Stimulated activated CD4-positive, alpha-beta T cell treated with anti-CD3 and anti-CD28 coated beads, Interleukin-1b, Interleukin-23, amount 100 ng/mL, for 1 hour (primary cell): ENCODE measurements around the gene EPS8.
"Not testable (repeated sequence)": the region's sequence is repeated elsewhere in the genome, so short reads cannot be mapped to it uniquely, and the experiment has no call there.

Experiments used
- DNase-seq, 2 donors: peaks; one replicate each; pipeline ENCODE4 v3.0.0-alpha.2; 2020; ENCODE audit warnings: low read depth in 2 of 2

EPS8 gene

DNA sequence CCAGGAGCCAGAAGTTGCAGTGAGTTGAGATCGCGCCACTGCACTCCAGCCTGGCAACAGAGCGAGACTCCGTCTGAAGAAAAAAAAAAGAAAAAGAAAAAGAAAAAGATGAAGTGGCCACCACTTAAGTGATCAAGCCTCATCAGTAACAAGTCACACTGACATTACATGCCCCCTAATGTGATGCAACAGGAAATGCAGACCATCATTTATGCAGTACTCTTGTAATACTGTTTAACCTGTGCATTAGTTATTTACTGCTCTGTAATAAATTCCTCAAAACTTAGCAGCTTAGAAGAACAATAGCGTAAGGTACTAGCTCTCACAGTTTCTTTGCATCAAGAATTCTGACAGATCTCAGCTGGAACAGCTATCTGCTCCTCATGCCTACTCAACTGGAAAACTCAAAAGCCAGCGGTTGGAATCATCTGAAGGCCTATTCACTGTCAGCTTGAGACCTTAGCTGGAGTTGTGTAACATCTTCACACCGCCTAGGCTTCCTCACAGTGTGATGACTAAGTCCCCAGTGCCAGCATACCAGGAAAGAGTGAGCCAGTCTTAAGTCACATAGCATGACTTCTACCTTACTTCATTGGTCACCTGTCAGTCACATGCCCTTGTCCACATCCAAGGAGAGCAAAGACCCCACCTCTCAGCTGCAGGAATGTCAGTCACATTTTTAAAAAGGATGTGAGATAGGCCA lies 31.5 kb downstream of the EPS8 start:
- DNase-seq, result no peak

DNA sequence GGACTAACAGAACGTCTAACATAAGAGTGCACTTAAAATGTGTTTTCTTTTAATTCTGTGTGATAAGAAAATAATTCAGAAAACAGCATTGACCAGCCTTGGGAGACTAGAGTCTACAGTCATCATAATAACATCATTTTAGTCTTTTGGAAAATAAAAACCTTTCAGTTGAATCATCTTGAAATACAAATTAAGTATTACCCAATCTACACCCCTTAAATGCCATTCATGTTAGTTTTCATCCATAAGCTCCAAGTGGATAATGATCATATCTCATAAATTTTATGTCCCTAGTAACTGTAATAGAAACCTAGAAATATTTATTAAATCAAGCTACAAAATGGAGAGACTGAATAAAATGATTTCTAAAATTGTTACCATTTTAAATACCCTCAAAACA lies 32.4 kb downstream of the EPS8 start:
- DNase-seq, result no peak

- DNase-seq, result no peak
Observed at GRCh38 chr12:15754233-15754632, 35.0 kb downstream of the EPS8 start.

GRCh38 chr12:15752785-15753184 lies 36.4 kb downstream of the EPS8 start:
- no peak for DNase-seq

DNA sequence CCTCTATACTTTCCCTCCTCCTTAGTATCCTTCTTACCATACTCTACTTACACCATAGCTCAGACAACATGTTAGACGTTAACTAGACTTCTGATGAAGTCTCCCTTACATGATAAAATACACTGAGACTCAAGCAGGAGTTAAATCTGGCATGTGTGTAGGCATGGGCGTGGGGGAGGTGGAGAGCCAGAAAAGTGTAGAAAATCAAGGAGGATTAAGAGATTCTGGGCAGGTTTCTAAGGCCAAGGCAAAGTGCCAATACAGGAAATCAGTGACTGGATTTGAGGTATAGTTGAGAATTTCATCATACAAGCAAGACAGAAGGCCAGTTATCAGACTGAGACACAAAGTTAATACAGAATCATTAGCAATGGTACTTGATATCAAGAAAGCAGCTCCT lies 37.4 kb downstream of the EPS8 start:
- DNase-seq, result no peak

DNA sequence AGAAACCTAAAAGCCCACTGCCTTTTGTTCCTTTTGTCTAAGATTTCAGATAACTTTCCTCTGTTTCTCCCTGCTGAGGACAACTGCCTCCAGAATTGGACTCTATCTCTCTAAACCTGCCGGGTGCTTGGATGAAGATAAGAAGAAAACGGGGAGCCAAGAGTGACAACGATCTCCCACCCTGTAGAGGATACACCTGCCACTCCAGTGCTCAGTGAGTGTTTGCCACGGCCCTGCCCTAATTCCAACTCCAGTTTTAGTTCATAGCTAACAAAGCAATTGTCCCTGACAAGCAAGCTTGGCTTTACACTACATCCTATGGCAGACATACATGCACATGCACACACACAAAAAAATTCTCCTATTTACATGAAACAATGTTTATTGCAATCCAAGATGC lies 39.3 kb downstream of the EPS8 start:
- DNase-seq, result no peak

DNA sequence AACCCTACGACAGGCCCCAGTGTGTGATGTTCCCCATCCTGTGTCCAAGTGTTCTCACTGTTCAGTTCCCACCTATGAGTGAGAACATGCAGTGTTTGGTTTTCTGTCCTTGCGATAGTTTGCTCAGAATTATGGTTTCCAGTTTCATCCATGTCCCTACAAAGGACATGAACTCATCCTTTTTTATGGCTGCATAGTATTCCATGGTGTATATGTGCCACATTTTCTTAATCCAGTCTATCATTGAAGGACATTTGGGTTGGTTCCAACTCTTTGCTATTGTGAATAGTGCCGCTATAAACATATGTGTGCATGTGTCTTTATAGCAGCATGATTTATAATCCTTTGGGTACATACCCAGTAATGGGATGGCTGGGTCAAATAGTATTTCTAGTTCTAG lies 47.3 kb downstream of the EPS8 start:
- not testable (repeated sequence) for DNase-seq

- no peak for DNase-seq
Observed at GRCh38 chr12:15741082-15741481, 48.1 kb downstream of the EPS8 start.

- DNase-seq, result not testable (repeated sequence)
Observed at GRCh38 chr12:15740389-15740788, 48.8 kb downstream of the EPS8 start.

- no peak for DNase-seq
Observed at GRCh38 chr12:15738438-15739015, 50.7 kb downstream of the EPS8 start.

GRCh38 chr12:15735837-15736615 lies 53.2 kb downstream of the EPS8 start:
- no peak for DNase-seq

DNA sequence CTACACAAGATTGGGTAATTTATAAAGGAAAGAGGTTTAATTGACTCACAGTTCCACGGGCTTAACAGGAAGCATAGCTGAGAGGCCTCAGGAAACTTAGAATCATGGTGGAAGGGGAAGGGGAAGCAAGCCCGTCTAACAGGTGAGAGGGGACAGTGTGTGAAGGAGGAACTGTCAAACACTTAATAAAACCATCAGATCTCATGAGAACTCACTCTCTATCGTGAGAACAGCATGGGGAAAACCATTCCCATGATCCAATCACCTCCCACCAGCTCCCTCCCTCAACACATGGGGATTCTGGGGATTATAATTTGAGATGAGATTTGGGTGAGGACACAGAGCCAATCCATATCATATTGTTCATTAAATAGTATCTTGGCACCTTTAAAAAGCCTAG lies 56.1 kb downstream of the EPS8 start:
- no peak for DNase-seq

- no peak for DNase-seq
Observed at GRCh38 chr12:15732341-15733061, 56.7 kb downstream of the EPS8 start.

GRCh38 chr12:15731940-15732339 lies 57.2 kb downstream of the EPS8 start:
- no peak for DNase-seq

- no peak for DNase-seq
Observed at GRCh38 chr12:15729097-15729496, 60.1 kb downstream of the EPS8 start.

GRCh38 chr12:15728118-15728598 lies 61.0 kb downstream of the EPS8 start:
- DNase-seq, result no peak

DNA sequence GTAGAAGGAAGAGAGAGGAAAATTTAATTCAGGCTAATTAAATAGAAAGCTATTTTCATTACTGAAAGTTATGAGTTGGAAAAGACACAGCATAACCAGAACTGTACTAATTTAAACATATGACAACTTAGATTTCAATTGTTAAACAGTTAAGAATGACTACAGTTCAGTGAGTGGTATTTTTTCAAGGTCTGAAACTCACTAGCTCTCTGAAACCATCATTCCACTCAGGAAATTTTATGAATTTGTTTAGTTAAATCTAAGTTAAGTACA lies 62.4 kb downstream of the EPS8 start:
- no peak for DNase-seq

DNA sequence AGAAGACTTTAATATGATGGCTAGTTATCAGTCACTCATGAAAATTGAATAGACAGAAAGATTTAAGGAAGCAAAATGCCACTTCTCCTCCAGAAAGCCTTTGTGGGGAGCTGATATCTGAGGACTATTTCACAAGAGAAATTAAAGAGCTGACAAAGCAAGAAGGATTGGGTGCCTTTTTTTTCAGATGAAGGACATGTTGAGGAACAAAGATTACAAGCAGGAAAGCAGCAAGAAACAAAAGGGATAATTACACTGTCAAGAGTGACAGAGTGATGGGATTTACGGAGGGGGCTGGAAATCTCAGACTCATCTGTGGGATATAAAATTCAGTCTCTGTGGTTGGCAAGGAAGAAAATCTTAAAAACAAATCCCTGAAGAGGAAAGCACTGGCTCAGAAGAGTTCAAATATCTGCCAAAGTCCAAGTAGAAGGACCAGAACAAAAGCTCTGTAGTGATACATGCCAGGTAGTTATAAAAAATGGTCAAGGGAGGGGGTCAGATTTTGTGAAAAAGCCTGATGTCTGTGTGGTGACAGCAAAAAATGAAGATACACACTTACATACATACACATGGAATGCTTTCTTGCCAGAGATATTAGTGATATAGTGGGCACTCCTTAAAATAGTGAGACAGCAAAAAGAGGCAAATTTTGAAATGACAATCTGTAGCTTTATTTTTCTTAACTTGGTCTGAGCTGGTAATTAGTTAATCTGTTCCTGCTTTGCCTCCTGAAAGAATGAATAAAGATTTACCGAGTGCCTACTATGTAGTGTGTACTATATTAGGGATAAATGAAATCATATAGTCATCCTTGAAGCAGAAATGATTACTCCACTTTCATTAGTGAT lies 62.9 kb downstream of the EPS8 start:
- no peak for DNase-seq

DNA sequence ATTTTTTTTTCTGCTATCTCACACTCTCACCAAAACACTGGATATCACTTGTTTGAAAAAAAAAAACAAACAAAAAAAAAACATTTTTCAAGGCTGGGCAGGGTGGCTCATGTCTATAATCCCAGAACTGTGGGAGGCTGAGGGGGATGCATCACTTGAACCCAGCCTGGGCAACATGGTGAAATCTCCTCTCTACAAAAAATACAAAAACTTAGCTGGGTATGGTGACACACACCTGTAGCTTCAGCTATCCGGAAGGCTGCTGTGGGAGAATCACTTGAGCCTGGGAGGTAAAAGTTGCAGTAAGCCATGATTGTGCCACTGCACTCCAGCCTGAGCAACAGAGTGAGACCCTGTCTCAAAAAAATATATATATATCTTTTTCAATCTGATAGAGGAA lies 66.2 kb downstream of the EPS8 start:
- no peak for DNase-seq

DNA sequence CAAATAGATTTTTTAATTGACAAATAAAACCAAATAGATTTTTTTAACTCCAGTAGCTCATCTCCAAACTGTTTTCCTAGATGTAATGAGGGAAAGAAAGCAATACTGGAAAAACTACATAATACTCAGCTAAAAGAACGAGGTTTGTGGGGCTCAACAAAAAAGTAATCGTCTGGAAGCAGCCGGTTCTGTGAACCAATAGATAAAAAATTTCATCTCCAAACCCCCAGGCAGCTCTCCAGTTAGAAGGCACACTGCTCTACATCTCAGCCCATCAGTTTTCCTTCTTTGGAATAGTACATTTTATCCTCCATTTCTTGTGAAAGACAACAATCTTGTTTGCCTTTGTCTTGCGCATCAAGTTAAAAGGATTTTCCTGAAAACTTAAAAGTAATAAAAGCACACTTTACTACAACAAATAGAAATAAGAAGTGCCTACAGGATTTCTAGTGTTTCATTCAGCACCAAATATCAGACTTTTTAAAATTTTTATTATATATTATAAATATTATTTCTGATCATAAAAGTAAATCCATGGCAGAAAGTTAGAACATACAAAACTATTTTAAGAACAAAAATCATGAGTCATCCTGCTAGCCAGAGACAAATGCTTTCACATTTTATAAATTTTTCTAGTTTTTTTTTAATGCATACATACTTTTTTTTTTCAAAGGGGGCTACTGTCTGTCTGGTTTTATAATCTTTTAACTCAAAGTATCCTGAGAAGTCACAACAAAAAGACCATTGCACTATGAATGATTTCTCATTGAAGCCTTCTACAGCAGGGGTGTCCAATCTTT lies 67.7 kb downstream of the EPS8 start:
- no peak for DNase-seq

DNA sequence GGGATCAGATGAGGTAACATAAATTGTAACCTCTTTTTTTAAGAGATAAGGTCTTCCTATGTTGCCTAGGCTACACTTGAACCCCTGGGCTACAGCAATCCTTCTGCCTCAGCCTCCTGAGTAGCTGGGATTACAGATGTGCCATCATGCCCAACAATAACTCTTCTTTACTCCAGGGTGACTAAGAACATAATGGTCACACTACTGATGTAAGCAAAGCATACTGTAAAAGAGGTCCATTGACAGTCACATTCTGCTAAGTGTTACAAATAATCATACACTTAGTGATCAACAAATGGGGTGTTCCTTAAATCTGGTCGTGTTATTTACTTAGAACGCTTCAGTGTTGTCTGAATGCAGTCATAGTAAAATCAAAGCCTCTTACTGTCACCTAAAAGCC lies 68.9 kb downstream of the EPS8 start:
- DNase-seq, result no peak
